NB4 (cell line): ENCODE measurements around the gene TUBD1.
"Not testable (repeated sequence)": the region's sequence is repeated elsewhere in the genome, so short reads cannot be mapped to it uniquely, and the experiment has no call there.

Experiments used
- DNase-seq: peaks from one replicate; pipeline ENCODE4 v3.0.0; 2010; ENCODE audit warnings: low read depth
- H3K4me3 ChIP-seq: one replicate; pipeline ENCODE4 v1.5.1; 2011; ENCODE audit warnings: mild to moderate bottlenecking, low read depth, low read length, moderate library complexity
- CTCF ChIP-seq: IDR thresholded peaks from one replicate; pipeline ENCODE4 v1.5.1; 2012; ENCODE audit warnings: low read depth, low read length
- MAX ChIP-seq: IDR thresholded peaks from 2 replicates; pipeline ENCODE4 v1.6.1; 2011; ENCODE audit warnings: low read depth, low read length
- MYC ChIP-seq: IDR thresholded peaks from 2 replicates; pipeline ENCODE4 v1.6.1; 2011; ENCODE audit warnings: low read depth, low read length
- POLR2A ChIP-seq: IDR thresholded peaks from 2 replicates; pipeline ENCODE4 v1.6.1; 2011; ENCODE audit warnings: mild to moderate bottlenecking; ENCODE audit not compliant: insufficient read length; ENCODE audit errors: extremely low read depth

Gene TUBD1

GRCh38 chr17:59876107-59876506 is 16.6 kb downstream of the TUBD1 start:
- no peak for TF ChIP-seq MAX
- no peak for TF ChIP-seq CTCF
- no peak for TF ChIP-seq MYC
- no peak for TF ChIP-seq POLR2A
- no peak overlapping the region for H3K4me3 ChIP-seq
- DNase-seq = peak; percentile 65

- no peak for TF ChIP-seq CTCF
- no peak for TF ChIP-seq MAX
- no peak for TF ChIP-seq MYC
- no peak for TF ChIP-seq POLR2A
- no peak for DNase-seq
- H3K4me3 ChIP-seq = no peak overlapping the region
These were observed 18.4 kb downstream of the TUBD1 start for GRCh38 chr17:59874376-59874775.

GRCh38 chr17:59873414-59873813 is 19.3 kb downstream of the TUBD1 start:
- DNase-seq, H3K4me3 ChIP-seq: not testable (repeated sequence)

GRCh38 chr17:59872351-59872750 is 20.4 kb downstream of the TUBD1 start:
- no peak for TF ChIP-seq CTCF

GRCh38 chr17:59870482-59870881 is 22.3 kb downstream of the TUBD1 start:
- no peak for DNase-seq
- TF ChIP-seq POLR2A (no peak), MAX (no peak), MYC (no peak), CTCF (no peak)
- no peak overlapping the region for H3K4me3 ChIP-seq

More at GRCh38 chr17:59872351-59872750, 20.4 kb downstream of the TUBD1 start:
- no peak for DNase-seq
- H3K4me3 ChIP-seq = no peak overlapping the region

- TF ChIP-seq CTCF (no peak), MAX (no peak), MYC (no peak), POLR2A (no peak)
- DNase-seq = no peak
These were observed 22.9 kb downstream of the TUBD1 start for GRCh38 chr17:59869941-59870218.

GRCh38 chr17:59863616-59864015 is 29.1 kb downstream of the TUBD1 start:
- no peak overlapping the region for H3K4me3 ChIP-seq
- TF ChIP-seq CTCF (no peak), MAX (no peak), POLR2A (no peak), MYC (no peak)
- no peak for DNase-seq

More at GRCh38 chr17:59869941-59870218, 22.9 kb downstream of the TUBD1 start:
- no peak overlapping the region for H3K4me3 ChIP-seq
